GM23338 (cell line): ENCODE results near the gene TRPM7.
"Not testable (repeated sequence)": the region's sequence is repeated elsewhere in the genome, so short reads cannot be mapped to it uniquely, and the experiment has no call there.

Experiments
- CTCF ChIP-seq, 2 experiments: fragments of 200-600 bp in 1 of 2; sonication (generic) in 1 of 2; conservative IDR thresholded peaks; 2 replicates each; pipeline versions ENCODE4 v1.5.1 to v1.6.1; 2016 to 2017; ENCODE audit warnings: antibody characterized with exemption in 2 of 2, low read depth in 2 of 2, mild to moderate bottlenecking in 2 of 2, moderate library complexity in 1 of 2
- EZH2 ChIP-seq: fragments of 200-600 bp; sonication (generic); IDR thresholded peaks from one replicate; pipeline ENCODE4 v1.8.0; 2017; ENCODE audit warnings: antibody characterized with exemption, mild to moderate bottlenecking, low read depth; ENCODE audit not compliant: unreplicated experiment
- EZH2phosphoT487 ChIP-seq: fragments of 200-600 bp; sonication (generic); IDR thresholded peaks from one replicate; pipeline ENCODE4 v1.8.1; 2018; ENCODE audit warnings: antibody characterized with exemption; ENCODE audit not compliant: unreplicated experiment

GRCh38 chr15:50694634-50695165 is 8.1 kb upstream of the TRPM7 start:
- not testable (repeated sequence) for TF ChIP-seq EZH2; CTCF (conservative IDR thresholded peaks at IDR 0.05; ENCODE audit: low read depth in 2 of 2); EZH2phosphoT487
